Measurements from ENCODE around the gene PSME3.

DNA sequence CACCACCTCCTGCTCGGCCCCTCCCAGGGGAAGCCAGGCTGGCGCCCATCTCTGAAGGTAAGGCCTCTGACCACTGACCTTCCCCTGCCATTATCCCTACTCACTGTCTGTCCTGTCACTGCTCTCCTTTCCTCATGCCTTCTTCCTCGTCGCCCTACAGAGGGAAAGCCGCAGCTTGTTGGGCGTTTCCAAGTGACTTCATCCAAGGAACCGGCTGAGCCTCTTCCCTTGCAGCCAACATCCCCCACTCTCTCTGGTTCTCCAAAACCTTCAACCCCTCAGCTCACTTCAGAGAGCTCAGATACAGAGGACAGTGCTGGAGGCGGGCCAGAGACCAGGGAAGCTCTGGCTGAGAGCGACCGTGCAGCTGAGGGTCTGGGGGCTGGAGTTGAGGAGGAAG lies 37.7 kb upstream of the PSME3 start:
- TF ChIP-seq, protein P1, sequence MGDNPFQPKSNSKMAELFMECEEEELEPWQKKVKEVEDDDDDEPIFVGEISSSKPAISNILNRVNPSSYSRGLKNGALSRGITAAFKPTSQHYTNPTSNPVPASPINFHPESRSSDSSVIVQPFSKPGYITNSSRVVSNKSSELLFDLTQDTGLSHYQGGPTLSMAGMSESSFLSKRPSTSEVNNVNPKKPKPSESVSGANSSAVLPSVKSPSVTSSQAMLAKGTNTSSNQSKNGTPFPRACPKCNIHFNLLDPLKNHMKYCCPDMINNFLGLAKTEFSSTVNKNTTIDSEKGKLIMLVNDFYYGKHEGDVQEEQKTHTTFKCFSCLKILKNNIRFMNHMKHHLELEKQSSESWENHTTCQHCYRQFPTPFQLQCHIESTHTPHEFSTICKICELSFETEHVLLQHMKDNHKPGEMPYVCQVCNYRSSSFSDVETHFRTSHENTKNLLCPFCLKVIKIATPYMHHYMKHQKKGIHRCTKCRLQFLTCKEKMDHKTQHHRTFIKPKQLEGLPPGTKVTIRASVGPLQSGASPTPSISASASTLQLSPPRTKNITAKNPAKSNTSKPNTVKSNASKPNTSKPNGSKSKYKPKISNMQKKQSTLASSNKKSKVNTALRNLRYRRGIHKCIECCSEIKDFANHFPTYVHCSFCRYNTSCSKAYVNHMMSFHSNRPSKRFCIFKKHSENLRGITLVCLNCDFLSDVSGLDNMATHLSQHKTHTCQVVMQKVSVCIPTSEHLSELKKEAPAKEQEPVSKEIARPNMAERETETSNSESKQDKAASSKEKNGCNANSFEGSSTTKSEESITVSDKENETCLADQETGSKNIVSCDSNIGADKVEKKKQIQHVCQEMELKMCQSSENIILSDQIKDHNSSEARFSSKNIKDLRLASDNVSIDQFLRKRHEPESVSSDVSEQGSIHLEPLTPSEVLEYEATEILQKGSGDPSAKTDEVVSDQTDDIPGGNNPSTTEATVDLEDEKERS (tag by site-specific recombination; IDR thresholded peaks at IDR 0.05), result no peak
- TF ChIP-seq, protein P2, sequence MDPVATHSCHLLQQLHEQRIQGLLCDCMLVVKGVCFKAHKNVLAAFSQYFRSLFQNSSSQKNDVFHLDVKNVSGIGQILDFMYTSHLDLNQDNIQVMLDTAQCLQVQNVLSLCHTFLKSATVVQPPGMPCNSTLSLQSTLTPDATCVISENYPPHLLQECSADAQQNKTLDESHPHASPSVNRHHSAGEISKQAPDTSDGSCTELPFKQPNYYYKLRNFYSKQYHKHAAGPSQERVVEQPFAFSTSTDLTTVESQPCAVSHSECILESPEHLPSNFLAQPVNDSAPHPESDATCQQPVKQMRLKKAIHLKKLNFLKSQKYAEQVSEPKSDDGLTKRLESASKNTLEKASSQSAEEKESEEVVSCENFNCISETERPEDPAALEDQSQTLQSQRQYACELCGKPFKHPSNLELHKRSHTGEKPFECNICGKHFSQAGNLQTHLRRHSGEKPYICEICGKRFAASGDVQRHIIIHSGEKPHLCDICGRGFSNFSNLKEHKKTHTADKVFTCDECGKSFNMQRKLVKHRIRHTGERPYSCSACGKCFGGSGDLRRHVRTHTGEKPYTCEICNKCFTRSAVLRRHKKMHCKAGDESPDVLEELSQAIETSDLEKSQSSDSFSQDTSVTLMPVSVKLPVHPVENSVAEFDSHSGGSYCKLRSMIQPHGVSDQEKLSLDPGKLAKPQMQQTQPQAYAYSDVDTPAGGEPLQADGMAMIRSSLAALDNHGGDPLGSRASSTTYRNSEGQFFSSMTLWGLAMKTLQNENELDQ (tag by site-specific recombination; IDR thresholded peaks at IDR 0.05; ENCODE audit: low read depth), result no peak
- TF ChIP-seq, protein P3, sequence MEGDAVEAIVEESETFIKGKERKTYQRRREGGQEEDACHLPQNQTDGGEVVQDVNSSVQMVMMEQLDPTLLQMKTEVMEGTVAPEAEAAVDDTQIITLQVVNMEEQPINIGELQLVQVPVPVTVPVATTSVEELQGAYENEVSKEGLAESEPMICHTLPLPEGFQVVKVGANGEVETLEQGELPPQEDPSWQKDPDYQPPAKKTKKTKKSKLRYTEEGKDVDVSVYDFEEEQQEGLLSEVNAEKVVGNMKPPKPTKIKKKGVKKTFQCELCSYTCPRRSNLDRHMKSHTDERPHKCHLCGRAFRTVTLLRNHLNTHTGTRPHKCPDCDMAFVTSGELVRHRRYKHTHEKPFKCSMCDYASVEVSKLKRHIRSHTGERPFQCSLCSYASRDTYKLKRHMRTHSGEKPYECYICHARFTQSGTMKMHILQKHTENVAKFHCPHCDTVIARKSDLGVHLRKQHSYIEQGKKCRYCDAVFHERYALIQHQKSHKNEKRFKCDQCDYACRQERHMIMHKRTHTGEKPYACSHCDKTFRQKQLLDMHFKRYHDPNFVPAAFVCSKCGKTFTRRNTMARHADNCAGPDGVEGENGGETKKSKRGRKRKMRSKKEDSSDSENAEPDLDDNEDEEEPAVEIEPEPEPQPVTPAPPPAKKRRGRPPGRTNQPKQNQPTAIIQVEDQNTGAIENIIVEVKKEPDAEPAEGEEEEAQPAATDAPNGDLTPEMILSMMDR (tag by site-specific recombination; IDR thresholded peaks at IDR 0.05), result no peak
- TF ChIP-seq ZFP3 (tag by site-specific recombination; IDR thresholded peaks at IDR 0.05; ENCODE audit: low read depth), result no peak
- TF ChIP-seq ZNF549 (tag by site-specific recombination; IDR thresholded peaks at IDR 0.05), result no peak
- TF ChIP-seq ZNF274 (IDR thresholded peaks at IDR 0.05; ENCODE audit: low read length), result no peak
- TF ChIP-seq ZNF274 (tag by site-specific recombination; IDR thresholded peaks at IDR 0.05; ENCODE audit: borderline replicate concordance), result no peak
- TF ChIP-seq, protein P4, sequence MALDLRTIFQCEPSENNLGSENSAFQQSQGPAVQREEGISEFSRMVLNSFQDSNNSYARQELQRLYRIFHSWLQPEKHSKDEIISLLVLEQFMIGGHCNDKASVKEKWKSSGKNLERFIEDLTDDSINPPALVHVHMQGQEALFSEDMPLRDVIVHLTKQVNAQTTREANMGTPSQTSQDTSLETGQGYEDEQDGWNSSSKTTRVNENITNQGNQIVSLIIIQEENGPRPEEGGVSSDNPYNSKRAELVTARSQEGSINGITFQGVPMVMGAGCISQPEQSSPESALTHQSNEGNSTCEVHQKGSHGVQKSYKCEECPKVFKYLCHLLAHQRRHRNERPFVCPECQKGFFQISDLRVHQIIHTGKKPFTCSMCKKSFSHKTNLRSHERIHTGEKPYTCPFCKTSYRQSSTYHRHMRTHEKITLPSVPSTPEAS (tag by site-specific recombination; IDR thresholded peaks at IDR 0.05), result no peak
- TF ChIP-seq ZNF202 (tag by site-specific recombination; IDR thresholded peaks at IDR 0.05; ENCODE audit: borderline replicate concordance), result no peak
- no peak for TF ChIP-seq BCL11B (tag by site-specific recombination; IDR thresholded peaks at IDR 0.05; ENCODE audit: low read depth)
- TF ChIP-seq, protein P5, sequence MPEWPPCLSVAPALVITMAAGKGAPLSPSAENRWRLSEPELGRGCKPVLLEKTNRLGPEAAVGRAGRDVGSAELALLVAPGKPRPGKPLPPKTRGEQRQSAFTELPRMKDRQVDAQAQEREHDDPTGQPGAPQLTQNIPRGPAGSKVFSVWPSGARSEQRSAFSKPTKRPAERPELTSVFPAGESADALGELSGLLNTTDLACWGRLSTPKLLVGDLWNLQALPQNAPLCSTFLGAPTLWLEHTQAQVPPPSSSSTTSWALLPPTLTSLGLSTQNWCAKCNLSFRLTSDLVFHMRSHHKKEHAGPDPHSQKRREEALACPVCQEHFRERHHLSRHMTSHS (tag by site-specific recombination; IDR thresholded peaks at IDR 0.05), result no peak
